Stimulated activated CD8-positive, alpha-beta memory T cell treated with anti-CD3 and anti-CD28 coated beads, Interleukin-7, amount 100 ng/mL, for 4 hours (primary cell): ENCODE measurements around the gene IRGC.
"Not testable (repeated sequence)": the region's sequence is repeated elsewhere in the genome, so short reads cannot be mapped to it uniquely, and the experiment has no call there.

Experiments
- DNase-seq, 2 donors: peaks; one replicate each; pipeline ENCODE4 v3.0.0-alpha.2; 2020; ENCODE audit warnings: low read depth in 2 of 2

The IRGC gene

DNA sequence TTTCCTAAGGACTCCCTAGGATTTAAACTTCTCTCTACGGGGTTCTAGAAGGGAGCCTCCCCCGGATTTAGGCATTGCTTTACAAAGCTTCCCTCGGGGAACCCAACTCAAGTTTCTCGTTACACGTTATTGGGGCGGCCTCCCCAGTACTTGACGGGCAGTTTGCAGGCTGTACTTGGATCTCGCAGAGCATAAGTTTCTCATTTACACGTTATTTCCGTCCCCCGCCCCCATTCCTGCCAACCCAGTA, 38.3 kb downstream of the IRGC start:
- no peak for DNase-seq

DNA sequence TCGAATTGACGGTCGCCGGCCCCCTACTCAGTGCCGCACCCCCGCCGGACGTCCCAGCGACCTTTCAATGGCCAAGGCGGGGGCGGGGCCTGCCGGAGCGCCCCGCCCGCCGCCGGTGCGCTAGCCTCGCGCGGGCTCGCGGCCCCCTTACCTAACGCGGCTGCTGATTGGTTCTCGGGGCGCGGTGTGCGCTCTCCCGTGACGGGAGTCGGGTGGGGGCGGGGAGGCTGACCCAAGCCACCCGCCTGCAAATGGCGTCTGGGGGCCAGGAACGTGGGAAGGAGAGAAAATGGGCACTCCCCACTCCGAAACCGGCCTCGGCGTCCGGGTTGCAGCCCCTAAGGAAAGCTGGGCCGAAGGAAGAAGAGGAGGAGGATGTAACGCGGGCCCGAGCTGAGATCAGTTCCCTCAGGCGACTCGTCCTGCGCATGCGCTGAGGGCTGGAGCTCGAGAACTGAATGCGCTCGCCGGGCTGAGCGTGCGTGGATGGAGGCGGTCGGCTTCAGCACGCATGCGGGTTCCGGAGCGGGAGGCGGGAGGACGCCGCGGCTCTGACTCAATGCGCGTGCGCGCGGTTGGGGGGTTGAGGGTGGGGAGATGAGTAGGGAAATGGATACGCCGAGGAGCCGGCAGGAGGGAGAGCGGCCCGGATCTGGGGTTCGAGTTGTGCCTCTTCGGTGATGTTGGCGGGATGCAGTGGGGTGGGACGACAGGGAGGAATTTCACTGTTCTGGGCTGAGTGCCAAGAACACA, 38.8 kb downstream of the IRGC start, which contains the start of gene SMG9:
Gene SMG9 (minus strand): TSS at position 460 of the 753 bp plus-strand sequence. CDS start 4,221 bp downstream, outside the sequence.
- DNase-seq: peak; percentile 95 to 98

DNA sequence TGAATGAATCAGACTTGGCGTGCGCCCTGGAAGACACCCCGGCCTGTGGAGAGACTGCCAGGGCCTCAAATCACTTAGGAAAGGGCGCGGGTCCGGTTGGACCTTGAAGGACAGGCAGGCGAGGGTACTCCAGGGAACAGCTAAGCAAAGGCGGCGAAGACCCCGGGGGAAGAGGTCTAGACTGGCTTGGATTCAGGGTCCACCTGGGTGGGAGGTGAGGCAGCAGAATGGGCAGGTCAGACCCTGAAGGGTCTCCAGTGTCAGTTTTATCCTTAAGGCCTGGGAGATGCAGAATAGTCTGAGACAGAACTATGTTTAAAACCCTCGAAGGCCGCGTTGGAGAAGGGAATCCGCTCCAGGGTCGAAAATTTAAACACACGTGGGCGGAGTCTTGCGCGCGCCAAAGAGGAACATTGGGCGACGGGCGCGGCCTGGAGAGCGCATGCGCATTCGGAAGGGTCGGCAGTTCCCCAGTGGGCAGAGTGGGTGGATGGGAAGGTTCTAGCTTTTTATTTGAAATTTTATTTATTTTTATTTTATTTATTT, 39.5 kb downstream of the IRGC start:
- DNase-seq: peak; percentile 63 to 69

DNA sequence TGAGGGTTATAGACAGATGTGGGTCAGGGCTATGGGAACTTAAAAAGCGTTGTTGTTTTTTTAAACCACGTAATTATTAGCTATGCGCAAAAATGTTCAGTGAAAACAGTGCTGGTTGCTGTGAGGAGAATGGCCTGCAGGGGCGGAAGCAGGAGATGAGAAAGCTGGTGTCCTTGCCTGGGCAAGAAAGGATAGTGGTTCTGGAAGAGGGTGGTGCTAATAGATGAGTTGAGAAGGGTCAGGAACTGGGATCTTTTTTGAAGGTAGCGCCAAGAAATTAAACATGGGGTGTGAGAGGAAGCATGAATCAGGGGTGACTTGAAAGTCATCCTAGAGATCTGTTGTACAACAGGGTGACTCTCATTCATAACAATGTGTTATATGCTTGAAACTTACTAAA, 43.6 kb downstream of the IRGC start:
- no peak for DNase-seq

DNA sequence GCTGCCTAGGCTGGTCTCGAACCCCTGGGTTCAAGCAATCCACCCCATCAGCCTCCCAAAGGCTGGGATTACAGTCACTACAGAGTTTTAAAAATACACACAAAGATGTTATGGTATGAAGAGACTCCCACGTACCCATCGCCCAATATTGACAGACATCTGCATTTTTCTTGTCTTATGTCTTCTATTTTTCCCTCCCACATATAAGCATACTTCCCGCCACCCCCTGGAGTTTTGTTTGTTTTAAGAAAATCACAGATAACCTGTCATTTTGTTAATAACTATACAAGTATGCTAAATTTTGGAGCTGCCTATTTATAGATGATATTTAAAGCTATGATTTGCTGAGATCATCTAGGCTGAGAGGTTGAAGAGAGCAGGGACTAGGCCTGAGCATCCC, 45.1 kb downstream of the IRGC start:
- no peak for DNase-seq

DNA sequence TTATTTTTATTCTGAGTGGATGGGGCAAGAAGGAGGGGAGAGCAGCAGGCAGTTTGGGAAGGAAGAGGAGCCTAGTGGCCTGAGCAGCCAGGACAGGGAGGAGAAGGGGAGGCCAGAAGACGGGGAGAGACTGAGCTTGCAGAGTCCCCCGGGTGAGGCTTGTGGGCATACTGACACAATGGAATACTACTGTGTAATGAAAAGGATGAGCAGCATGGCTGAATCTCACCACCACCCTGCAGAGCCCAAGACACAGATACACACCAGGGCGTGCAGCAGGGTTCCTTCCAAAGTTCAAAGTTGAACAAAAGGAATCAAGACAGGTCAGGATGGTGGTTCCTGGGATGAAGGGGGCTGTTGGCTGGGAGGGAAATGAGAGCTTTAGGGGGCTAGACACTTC, 46.9 kb downstream of the IRGC start:
- no peak for DNase-seq

DNA sequence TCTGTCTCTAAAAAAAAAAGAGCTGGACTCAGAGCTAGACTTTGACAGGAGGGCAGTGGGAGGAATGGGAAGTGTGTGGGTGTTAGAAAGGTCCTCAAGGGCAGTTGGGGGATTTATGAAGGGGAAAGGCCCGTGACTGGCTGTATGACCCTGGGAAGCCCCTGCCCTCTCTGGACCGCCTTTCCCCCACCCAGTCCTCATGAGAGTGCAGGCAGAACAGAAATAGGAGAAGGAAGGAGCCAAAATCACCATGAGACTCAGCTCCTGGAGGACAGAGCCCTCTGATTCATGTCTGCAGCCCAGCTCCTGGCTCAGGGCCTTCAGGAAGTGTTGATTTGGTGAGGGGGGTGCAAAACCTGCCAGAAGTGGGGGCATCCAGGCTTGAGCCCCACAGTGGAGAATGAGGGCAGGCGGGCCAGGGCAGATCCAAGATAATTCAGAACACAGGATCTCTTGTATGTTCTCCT, 47.6 kb downstream of the IRGC start:
- no peak for DNase-seq

DNA sequence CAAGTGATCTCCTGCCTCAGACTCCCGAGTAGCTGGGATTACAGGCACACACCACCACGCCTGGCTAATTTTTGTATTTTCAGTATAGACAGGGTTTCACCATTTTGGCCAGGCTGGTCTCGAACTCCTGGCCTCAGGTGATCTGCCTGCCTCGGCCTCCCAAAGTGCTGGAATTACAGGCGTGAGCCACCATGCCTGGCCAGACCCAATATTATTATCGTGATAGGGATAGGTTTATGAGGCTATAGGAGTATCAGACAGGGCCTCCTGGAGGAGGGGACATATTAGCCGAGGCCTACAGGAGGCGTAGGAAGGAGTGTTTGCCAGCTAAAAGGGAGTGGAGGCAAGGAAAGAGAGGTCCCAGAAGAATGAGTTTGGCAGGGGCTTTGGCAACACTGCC, 48.8 kb downstream of the IRGC start:
- not testable (repeated sequence) for DNase-seq

DNA sequence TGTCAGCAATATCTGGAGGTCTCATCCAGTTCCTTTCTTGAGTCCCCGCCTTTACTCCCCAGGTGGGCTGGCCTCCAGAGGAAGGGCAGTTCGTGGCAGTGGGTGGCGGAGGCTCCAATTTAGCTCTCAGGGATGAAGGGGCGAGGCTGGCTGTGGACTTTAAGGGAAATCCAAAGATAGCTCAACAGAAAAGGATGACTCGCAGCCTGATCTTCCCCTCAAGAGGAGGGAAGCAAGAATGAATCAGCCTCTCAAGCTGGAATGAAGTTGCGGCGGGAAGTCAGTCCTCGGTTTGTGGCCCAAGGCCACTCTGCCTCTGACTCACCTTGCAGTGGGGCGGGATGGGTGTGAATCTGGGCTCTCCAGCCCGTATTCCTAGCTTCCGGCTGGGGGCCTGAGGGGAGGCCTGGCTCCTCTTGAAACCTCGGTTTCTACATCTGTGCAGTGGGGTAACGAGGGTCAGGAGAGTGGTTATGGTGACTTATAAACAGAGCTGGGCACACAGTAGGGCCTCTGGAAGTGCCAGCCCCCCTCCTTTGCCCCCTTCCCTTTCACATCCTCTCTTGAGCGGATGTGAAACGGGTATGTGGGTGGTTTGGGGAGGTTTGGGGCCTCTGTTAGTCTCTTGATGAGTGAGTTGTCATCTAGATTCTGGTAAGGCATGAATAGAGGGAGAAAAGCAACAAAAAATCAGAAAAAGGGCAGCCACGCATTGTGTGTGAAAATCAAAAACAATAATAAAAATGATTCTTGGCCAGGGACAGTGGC, 49.4 kb downstream of the IRGC start:
- DNase-seq: peak; percentile 62 to 72

DNA sequence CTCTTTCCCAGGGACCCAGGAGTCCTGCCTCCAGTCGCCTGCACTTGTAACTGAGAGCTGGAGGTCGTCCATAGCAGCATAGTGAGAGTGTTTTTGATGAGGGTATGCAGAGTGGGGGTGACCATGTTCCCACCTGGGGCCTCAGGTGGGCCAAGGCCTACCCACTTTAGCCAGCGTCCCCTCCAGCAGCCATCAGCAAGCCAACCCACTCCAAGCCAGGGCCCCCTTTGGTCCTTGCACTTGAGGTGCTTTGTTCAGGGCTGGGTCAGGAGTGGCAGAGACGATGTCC, 50.8 kb downstream of the IRGC start:
- no peak for DNase-seq

DNA sequence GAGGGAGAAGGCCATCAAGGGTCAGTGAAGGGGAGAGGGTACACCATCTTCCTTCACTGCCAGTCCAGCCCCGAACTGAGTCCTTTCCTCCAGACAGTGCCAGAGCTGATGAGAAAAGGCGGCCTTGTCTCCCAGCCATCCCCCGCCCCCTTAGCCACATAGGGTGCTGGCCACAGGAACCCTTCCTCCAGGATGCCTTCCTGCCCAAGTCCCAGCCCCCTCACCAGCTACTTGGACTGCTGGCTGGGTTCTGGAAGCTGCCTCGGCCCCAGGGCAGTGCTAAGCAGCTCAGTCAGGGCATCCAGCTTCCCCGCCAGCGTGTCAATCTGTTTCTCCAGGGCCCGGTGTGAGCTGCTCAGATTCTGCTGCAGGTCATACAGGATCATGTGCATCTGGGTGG, 51.4 kb downstream of the IRGC start:
- no peak for DNase-seq

DNA sequence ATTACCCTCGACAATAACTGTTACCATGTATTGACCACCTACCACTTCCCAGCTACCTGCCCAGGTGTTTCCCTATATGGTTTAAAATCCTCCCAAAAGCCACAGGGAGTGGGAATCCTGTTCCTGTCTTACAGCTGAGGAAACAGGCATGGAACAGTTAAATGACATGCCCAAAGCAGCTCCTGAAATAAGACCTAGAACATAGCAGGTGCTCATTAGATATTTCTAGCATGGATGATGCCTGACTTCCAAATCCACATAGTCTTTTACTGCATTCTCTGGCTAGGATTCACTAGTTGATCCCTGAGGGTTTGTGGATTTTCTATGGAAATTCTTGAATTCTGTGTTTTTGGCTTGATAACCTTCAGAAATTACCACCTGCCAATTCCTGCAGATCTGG, 51.9 kb downstream of the IRGC start:
- DNase-seq: no peak

DNA sequence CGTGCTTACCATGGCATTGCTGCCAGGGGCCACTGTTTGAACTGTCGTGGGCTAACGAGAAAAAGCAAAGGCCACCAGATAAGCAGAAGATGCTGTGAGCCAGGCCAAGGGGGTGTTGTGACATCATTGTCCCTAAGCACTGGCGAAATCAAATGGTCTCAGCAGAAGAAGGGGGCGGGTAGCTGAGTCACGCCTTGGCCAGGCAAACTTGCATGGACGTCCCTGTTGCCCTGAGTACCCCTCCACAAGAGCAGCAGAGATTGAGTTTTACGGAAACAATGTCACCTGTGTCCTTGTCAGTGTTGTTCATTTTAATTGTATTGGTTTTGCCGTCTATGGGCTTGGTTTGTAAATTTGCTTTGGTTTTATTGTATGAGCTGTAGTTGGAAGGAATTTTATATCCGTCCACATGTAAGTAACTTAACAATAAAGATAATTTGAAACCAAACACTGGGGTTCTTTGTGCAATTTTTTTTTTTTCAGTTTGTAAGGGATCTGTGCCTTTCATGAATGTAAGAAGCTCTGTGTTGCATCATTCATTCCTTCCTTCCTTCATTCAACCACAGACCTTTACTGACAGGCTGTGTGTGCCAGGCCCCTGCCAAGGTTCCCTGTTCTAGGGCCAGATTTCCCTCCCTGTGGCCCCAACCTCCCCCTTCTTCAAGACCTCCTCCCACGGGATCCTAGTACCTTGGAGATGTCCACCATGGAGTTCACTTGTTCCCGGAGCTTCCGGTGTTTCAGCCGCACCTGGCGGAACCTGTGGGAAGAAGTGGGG, 52.6 kb downstream of the IRGC start:
- no peak for DNase-seq

DNA sequence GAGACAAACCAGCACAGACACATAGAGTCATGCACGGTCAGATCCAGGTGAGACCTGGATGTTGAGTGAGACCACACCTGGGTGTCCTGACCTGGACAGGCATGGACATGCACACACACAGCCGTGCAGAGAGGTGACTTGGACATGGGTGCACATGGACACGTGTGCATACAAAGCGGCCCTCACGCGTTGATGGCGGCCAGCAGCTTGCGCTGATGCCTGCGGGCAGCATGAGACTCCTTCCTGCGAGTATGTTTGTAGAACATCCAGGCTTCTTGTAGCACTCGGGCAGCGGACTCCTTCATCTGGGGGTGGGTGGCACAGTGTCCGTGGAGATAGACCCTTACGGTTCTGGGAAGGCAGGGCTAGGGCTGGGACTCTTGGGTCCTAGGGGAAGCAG, 53.4 kb downstream of the IRGC start:
- DNase-seq: no peak
